Retinal pigment epithelial cell (primary cell): ENCODE measurements around the gene PDIA5.

Source experiments
- DNase-seq: peaks from one replicate; pipeline ENCODE4 v3.0.0-alpha.2; 2010; ENCODE audit warnings: low read depth
- H3K4me3 ChIP-seq: 2 replicates; pipeline ENCODE4 v1.5.1; 2011; ENCODE audit warnings: mild to moderate bottlenecking, low read length, control low read depth, moderate library complexity
- TF ChIP-seq, protein P1 (sequence below): conservative IDR thresholded peaks from 2 replicates; pipeline ENCODE4 v1.5.1; 2011; ENCODE audit warnings: low read depth, low read length, control low read depth, inconsistent platforms

The PDIA5 gene

DNA sequence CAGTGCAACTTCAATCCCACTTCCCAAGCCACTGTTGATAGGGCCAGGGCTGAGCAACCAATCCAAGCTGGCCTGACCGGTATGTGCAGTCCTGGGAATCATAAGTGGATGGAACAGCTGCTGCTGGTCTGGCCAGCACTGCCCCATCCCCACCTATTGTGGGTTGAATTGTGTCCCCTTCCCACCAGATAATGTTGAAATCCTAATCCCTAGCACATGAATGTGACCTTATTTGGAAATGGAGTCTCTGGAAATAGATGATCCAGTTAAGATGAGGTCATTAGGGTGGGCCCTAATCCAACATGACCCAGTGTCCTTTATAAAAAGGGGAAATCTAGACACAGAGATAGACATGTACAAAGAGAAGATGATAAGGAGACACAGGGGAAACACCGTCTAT is 13.7 kb upstream of the PDIA5 start:
- H3K4me3 ChIP-seq, result no peak overlapping the region
- DNase-seq, result no peak
- TF ChIP-seq, protein P1, sequence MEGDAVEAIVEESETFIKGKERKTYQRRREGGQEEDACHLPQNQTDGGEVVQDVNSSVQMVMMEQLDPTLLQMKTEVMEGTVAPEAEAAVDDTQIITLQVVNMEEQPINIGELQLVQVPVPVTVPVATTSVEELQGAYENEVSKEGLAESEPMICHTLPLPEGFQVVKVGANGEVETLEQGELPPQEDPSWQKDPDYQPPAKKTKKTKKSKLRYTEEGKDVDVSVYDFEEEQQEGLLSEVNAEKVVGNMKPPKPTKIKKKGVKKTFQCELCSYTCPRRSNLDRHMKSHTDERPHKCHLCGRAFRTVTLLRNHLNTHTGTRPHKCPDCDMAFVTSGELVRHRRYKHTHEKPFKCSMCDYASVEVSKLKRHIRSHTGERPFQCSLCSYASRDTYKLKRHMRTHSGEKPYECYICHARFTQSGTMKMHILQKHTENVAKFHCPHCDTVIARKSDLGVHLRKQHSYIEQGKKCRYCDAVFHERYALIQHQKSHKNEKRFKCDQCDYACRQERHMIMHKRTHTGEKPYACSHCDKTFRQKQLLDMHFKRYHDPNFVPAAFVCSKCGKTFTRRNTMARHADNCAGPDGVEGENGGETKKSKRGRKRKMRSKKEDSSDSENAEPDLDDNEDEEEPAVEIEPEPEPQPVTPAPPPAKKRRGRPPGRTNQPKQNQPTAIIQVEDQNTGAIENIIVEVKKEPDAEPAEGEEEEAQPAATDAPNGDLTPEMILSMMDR, result no peak

DNA sequence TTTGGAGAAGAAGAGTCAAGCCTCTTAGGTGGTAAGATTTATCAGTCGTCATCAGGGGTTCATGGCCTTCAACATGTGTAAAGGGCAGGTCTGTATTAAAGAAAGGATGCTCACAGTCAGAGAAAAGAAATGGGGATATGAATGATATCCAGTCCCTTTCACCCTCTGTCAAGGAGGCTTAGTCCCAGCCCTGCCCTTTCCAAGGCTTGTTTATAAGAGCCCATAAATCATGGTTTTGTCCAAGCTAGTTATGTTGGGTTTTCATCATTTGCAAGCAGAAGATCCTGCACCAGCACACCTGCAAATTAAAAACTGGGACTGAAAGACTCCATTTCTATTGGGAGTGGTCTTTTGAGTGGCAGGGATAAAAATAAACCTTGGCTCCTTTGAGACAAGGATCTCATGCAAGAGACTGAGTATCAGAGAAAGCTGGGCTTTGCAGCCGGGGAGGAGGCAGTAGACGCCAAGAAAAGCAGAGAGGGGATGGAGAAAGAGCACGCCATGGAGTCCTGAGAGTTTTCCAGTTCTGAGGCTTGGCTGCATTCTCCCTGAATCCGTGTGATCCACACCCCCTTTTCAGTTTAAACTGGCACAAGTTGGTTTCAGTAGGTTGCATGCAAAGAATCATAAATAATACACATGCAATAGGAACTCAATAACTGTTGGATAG is 12.6 kb upstream of the PDIA5 start:
- H3K4me3 ChIP-seq, result no peak overlapping the region
- TF ChIP-seq, protein P1, result no peak
- DNase-seq, result no peak

DNA sequence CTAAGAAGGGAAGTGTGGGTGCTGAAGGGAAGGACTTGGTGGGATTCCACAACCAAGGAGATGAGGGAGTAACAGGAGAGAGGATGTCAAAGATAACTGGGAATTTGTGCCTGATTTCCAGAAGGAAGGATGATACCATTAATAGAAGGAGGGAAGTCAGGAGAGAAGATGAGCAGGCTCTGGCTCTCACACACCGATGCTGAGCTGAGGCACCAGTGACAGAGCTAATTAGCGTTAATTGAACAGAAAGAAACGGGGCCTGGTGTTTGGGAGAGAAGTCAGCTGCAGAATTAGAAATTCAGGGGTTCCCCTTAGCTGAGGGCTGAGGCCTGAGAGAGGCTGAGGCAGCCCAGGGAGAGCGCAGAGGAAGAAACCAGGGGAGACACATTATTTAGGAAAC is 11.9 kb upstream of the PDIA5 start:
- no peak for DNase-seq
- TF ChIP-seq, protein P1, result no peak
- no peak overlapping the region for H3K4me3 ChIP-seq

DNA sequence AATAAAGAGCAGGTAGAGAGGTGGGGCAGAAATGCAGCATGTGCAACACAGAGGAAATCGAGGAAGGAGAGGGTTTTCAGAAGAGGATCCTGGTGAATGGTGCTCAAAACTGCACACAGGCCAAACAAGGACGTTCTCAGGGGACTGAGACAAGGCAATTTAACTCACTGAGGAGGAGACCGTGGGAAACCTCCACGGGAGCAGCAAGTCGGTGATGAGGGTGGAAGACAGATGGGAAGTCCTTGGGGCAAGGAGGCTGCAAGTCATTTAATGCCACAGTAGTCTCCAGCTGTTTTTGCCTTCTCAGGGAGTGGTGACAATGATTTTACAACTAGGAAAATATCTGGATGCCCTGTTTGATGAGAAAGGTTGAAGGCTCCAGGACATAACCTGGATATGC is 11.5 kb upstream of the PDIA5 start:
- TF ChIP-seq, protein P1, result no peak
- H3K4me3 ChIP-seq, result no peak overlapping the region
- DNase-seq, result no peak

DNA sequence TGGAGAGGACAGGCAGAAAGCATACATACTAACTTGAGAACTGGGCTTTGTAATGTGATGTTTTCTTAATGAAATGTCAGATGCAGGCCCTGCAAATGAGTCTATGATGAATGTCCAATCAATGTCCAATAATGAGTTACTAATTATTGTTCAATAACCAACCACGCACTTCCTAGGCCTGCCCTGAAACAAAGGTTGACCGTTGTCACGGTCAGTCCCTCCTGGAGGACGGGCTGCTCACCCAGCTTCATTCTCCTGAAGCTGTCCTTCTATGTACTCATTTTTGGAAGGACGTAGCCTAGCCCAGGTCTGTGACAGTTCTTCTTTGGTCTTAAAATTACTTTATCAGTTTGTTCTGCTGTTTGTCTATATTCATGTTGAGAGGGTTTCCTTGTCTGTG is 8.3 kb upstream of the PDIA5 start:
- no peak overlapping the region for H3K4me3 ChIP-seq
- TF ChIP-seq, protein P1, result no peak
- DNase-seq, result no peak

DNA sequence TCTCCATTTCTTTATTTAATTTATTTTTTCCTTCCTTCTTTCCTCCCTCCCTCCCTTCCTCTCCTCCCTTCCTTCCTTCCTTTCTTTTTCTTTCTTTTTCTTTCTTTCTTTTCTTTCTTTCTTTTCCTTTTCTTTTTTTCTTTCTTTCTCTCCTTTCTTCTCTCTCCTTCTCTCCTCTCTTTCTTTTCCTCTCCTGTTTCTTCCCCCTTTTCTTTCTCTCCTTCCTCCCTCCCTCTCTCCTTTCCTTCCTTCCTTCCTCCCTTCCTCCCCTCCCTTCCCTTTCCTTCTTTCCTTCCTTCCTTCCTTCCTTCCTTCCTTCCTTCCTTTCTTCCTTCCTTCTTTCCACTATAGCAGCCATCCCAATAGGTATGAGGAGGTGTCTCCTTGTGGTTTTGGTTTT is 6.8 kb upstream of the PDIA5 start:
- no peak overlapping the region for H3K4me3 ChIP-seq
- TF ChIP-seq, protein P1, result no peak
- no peak for DNase-seq

DNA sequence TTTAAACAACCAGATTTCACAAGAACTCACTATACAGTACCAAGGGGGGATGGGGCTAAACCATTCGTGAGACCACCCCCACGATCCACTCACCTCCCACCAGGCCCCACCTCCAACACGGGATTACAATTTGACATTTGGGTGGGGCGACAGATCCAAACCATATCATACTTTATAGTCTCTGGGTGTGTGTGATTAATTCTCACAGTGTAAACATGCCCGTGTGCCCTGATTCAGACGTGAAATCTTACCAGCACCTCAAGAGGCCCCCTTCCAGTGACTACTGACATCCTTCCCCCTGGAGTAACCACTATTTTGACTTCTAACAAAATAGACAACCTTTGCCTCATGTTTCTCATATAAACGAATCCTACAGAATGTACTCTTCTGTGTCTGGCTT is 5.0 kb upstream of the PDIA5 start:
- no peak overlapping the region for H3K4me3 ChIP-seq
- no peak for DNase-seq
- TF ChIP-seq, protein P1, result no peak
